ENCODE measurements around the gene ASTL.
A peak's percentile ranks its signal among the peaks of the same experiment; 100 is the strongest.

The ASTL gene

GRCh38 chr2:96129528-96130120 is 8.7 kb downstream of the ASTL start:
- DNase-seq (ENCODE audit: low spot score), result no peak

DNA sequence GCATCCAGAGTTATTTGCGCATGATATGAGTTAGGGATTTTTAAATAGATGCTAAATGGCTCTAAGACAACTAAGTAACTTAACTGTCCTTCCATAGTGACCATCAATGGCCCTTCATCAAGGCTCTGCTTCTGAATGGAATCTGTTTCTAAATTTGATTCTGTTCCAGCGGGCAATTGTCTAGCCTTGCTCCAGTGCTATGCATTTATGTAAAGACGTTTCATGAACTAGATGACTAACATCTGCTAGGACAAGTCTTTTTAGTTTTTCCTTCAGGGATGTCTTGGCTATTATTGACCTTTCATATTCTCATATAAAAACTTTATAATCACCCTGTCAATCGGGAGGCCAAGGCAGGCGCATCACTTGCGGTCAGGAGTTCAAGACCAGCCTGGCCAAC is 9.8 kb downstream of the ASTL start:
- no peak for DNase-seq (ENCODE audit: low spot score)

GRCh38 chr2:96124406-96125265 is 13.7 kb downstream of the ASTL start:
- DNase-seq (ENCODE audit: low spot score), result no peak

DNA sequence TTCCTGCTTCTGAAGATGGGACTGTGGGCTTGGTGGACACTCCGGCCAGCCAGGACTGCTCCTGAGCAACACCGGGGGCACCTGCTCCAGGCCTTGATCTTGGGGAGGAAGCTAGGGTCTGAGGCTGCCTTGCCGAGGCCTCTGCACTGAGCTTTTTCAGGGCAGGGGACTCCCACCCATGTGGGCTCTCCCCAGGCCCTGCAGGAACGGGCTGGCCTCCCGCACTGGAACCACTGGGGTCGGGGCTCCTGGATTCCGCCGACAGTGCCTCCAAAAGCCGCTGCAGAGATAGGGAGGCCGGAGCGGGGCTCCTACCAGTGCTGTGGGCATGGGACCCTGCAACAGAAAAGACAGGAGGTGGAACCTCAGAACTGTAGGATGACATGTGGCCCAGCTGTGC is 14.4 kb downstream of the ASTL start:
- DNase-seq (ENCODE audit: low spot score), result no peak

GRCh38 chr2:96123290-96123689 is 15.0 kb downstream of the ASTL start:
- DNase-seq (ENCODE audit: low spot score), result no peak

GRCh38 chr2:96122391-96122790 is 15.9 kb downstream of the ASTL start:
- DNase-seq (ENCODE audit: low spot score), result no peak

DNA sequence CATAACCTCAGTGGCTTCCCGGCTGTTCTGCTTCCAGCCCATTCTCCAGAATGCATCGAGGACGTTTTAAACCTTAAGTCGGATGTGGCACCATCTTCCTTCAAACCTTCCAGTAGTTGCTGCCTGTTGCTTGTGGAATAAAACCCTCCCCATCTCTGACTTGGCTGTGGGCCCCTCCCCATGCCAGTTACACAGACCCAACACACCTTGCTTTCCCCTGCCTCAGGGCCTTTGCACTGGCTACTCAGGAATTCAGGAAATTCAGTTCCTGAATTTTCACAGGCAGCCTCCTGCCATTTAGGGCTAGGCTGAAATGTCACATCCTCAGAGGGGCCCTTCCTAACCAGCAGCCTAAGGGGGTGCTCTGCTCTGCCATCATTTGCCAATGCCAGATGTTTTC is 16.9 kb downstream of the ASTL start:
- no peak for DNase-seq (ENCODE audit: low spot score)

- DNase-seq (ENCODE audit: low spot score), result no peak
Measured at GRCh38 chr2:96120991-96121390, 17.3 kb downstream of the ASTL start.

GRCh38 chr2:96120091-96120720 is 18.1 kb downstream of the ASTL start:
- no peak for DNase-seq (ENCODE audit: low spot score)

- no peak for DNase-seq (ENCODE audit: low spot score)
Measured at GRCh38 chr2:96119389-96119751, 18.9 kb downstream of the ASTL start.

- DNase-seq (ENCODE audit: low spot score), result no peak
Measured at GRCh38 chr2:96118698-96119388, 19.5 kb downstream of the ASTL start.

GRCh38 chr2:96117701-96118588 is 20.4 kb downstream of the ASTL start:
- DNase-seq (ENCODE audit: low spot score), result no peak

GRCh38 chr2:96116879-96117533 is 21.3 kb downstream of the ASTL start:
- DNase-seq (ENCODE audit: low spot score), result peak; percentile 47

GRCh38 chr2:96116424-96116878 is 21.9 kb downstream of the ASTL start, which contains the start of gene ADRA2B:
TSS of gene ADRA2B (minus strand) at chr2:96116571. CDS start at chr2:96116149, 422 bp downstream.
- no peak for DNase-seq (ENCODE audit: low spot score)

DNA sequence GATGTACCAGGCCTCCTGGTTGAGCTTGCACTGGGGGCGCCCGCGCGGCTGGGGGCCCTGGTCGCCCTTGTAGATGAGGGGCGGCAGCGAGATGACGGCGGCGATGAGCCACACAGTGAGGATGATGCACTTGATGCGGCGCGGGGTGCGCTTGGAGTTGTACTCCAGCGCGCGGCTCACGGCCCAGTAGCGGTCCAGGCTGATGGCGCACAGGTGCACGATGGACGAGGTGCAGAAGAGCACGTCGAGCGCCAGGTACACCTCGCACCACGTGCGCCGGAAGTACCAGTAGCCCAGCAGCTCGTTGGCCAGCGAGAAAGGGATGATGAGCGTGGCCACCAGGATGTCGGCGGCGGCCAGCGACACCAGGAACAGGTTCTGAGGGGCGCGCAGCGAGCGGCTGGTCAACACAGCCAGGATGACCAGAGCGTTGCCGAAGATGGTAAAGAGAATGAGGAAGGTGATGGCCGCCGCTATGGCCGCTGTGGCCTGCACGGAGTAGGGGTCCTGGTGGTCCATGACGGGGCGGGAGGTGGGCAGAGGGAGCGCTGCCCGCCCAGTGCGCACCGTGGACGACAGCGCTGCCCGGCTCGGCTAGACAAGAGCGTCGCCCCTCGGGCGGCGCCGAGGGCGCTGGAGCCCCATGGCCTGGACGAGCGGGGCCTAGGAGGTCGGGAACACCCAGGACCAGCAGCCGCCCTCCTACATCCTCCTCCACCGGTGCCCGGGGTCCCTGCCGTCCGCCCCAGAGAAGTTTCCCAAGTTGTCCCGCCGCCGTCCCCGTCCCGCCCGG is 22.5 kb downstream of the ASTL start:
- DNase-seq (ENCODE audit: low spot score), result no peak

DNA sequence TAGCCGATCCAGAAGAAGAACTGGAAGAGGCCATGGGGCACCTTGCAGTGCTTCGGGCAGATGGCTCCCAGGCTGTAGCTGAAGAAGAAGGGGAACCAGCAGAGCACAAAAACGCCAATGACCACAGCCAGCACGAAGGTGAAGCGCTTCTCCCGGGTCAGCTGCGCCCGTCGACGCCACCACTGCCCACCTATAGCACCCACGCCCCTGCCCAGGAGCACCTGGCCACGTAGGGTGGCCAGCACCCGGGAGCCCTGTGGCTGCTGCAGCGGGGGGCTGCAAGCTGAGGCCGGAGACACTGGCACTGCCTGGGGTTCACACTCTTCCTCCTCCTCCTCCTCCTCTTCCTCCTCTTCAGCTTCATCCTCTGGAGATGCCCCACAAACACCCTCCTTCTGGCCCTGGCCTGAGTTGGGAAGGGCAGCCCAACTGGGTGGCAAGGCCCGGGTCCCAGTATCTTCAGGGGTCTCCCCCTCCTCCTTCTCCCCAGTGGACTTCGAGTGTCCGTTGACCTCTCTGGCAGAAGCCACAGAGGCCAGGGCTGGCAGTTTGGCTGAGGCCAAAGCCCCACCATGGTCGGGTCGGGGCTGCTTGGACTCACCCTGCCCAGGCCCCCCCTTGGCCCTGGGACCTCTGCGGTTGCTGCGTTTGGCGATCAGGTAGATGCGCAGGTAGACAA is 23.3 kb downstream of the ASTL start:
- no peak for DNase-seq (ENCODE audit: low spot score)

DNA sequence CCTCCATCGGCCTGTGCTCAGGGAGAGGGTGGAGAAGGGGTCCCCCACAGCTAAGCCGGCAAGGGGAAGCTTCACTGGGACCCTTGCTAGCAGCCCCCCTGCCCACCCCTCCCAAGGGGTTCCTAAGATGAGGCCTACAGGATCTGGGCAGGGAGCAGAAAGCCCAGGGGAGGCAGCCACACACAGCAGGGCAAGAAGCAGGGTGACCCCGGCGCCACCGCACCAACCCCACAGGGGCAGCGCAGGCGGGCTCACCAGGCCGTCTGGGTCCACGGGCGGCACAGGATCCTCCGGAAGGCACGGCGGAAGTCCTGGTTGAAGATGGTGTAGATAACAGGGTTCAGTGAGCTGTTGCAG is 23.8 kb downstream of the ASTL start:
- no peak for DNase-seq (ENCODE audit: low spot score)

DNA sequence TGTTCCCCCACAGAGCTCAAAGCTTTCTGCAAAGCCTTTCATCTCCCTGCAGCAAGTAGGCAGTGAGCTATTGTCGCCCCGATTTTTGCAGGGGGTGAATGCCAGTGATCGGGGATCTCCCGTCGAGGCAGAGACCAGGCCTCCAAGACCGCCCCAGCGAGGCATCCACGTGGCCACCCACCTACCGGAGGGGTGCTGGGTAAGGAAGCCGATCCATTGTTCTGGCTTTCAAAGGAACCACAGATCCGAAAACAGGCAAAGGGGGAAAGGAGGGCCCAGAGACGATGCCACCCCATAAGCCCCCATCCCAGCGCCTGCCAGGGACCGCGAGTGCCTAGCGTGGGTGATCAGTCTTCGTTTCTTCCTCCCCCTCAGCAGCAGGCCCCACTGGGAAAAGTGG is 24.4 kb downstream of the ASTL start:
- no peak for DNase-seq (ENCODE audit: low spot score)

DNA sequence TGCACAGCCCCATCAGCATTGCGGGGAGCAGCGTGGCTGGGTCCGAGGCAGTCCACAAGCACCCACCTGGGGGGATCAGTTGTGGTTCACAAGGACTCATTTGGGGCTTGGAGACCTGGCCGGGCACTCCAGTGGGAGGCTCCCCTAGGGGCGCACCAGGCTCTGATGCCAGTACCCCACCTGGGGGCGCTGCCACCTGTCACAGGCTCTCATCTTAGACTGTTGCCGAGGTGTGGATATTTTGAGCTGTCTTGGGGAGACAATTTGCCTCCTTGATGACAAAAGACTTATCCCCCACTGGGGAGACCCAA is 25.0 kb downstream of the ASTL start:
- no peak for DNase-seq (ENCODE audit: low spot score)
